ENCODE data around the gene MAT1A. TPM values are rescaled to one million over a fixed set of nuclear protein-coding genes. Genes with fewer than 3 reads are reported as not detected.

Gene MAT1A
- total and polyA plus RNA-seq, 9 of the 15 experiments (the other 6 are each of a cell fraction or from before 2014, with no cell fraction given) = 0.03 to 0.30 (median 0.11) TPM; not detected in 2

- TF ChIP-seq TFE3 (CRISPR knock-in tag; IDR thresholded peaks at IDR 0.05) (no peak), MAFF (IDR thresholded peaks at IDR 0.05; ENCODE audit: low read length) (peak; percentile 81), HNRNPL (IDR thresholded peaks at IDR 0.05; ENCODE audit: low read depth, low read length) (no peak), MEIS2 (IDR thresholded peaks at IDR 0.05; ENCODE audit: partially characterized antibody) (peak; percentile 81), PHF8 (IDR thresholded peaks at IDR 0.05; ENCODE audit: borderline replicate concordance, low read length) (no peak), RBM17 (IDR thresholded peaks at IDR 0.05; ENCODE audit: borderline replicate concordance, low read depth, low read length) (no peak), ZNF23 (CRISPR knock-in tag; IDR thresholded peaks at IDR 0.05) (no peak), KLF1 (tag; IDR thresholded peaks at IDR 0.05) (no peak), ZNF124 (CRISPR knock-in tag; IDR thresholded peaks at IDR 0.05) (no peak)
Observed at GRCh38 chr10:80268938-80269588, 20.4 kb downstream of the MAT1A start (continued).

- no peak overlapping the region for H3K4me2 ChIP-seq (ENCODE audit: insufficient read depth, low read length)
- in situ Hi-C loops (cut with MboI) = no loop called here
- CTCF ChIA-PET (ENCODE audit: low intra/inter-chr PET ratio) = no interaction called here
- no peak for TF ChIP-seq RBM34 (IDR thresholded peaks at IDR 0.05; ENCODE audit: borderline replicate concordance, insufficient read depth, low read length)
- TF ChIP-seq SRSF7 (optimal IDR thresholded peaks at IDR 0.05; ENCODE audit: low read depth, low read length) = no peak
- no peak for TF ChIP-seq ZNF609 (CRISPR knock-in tag; IDR thresholded peaks at IDR 0.05; ENCODE audit: borderline replicate concordance)
- TF ChIP-seq TEAD1 (CRISPR knock-in tag; IDR thresholded peaks at IDR 0.05) = no peak
- no peak for TF ChIP-seq ZNF41 (CRISPR knock-in tag; conservative IDR thresholded peaks at IDR 0.05)
- TF ChIP-seq HOXB6 (CRISPR knock-in tag; IDR thresholded peaks at IDR 0.05; ENCODE audit: borderline replicate concordance) = no peak
- TF ChIP-seq KHSRP (IDR thresholded peaks at IDR 0.05) = no peak
- no peak for TF ChIP-seq SOX6 (IDR thresholded peaks at IDR 0.05)
Observed at GRCh38 chr10:80268266-80268665, 21.2 kb downstream of the MAT1A start.

More at GRCh38 chr10:80268266-80268665, 21.2 kb downstream of the MAT1A start:
- Histone ChIP-seq H3K36me3 (ENCODE audit: control insufficient read depth, insufficient read depth, low read length) (no peaks in the 10 kb centered on the region), H3K9me3 (replicated peaks; ENCODE audit: control insufficient read depth, insufficient read depth, low read depth, low read length) (no peaks in the 10 kb centered on the region), H3K79me2 (ENCODE audit: control insufficient read depth, insufficient read depth, low read length) (no peaks in the 10 kb centered on the region), H3K4me3 (no peak overlapping the region), H4K20me1 (replicated peaks; ENCODE audit: control insufficient read depth, insufficient read depth, low read length) (no peaks in the 10 kb centered on the region), H3K4me1 (replicated peaks in 1 of 2; ENCODE audit: control insufficient read depth in 2 of 2, insufficient read depth in 2 of 2, low read length in 2 of 2) (peaks cover 18 to 22% of the 10 kb centered on the region in 2 experiments), H2AFZ (ENCODE audit: low read depth, low read length) (no peak overlapping the region), H3K9me1 (ENCODE audit: control insufficient read depth, insufficient read depth, low read length) (no peaks in the 10 kb centered on the region), H3K27me3 (ENCODE audit: control insufficient read depth in 2 of 2, insufficient read depth in 2 of 2, low read length in 2 of 2) (peaks cover 0 to 13% of the 10 kb centered on the region in 2 experiments; a peak in 4 of 5 replicates), H3K9ac (ENCODE audit: insufficient read depth in 1 of 2, low read depth in 2 of 2, low read length in 2 of 2) (no peak overlapping the region), H3K27ac (ENCODE audit: extremely low read depth, low read depth, low read length) (no peak overlapping the region)
- POLR2A ChIA-PET = no interaction called here
- BruUV-seq (replicated peaks) = no TSS peak
- intact Hi-C loops (cut with micrococcal nuclease) = loop anchor here (5.0 kb wide), 1 partner anchor 109 kb away; no protein-coding TSS in a partner anchor
- WGBS (ENCODE audit: insufficient coverage, low coverage, missing lambda C conversion rate) = 4% methylated on average over 2 of the region's 2 CpGs
- ATAC-seq (no peak), FAIRE-seq (no peak), DNase-seq (ENCODE audit: extremely low read depth in 1 of 4, low spot score in 3 of 4) (no peak)

Measured in K562 (cell line).